ENCODE data around the gene PLA2G2F. TPM values are rescaled to one million over a fixed set of nuclear protein-coding genes. Genes with fewer than 3 reads are reported as not detected.

The PLA2G2F gene
- total and polyA plus RNA-seq, 2 of the 13 experiments (the other 11 are each of a cell fraction or from before 2014, with no cell fraction given), result not detected

GRCh38 chr1:20199840-20200239 lies 60.7 kb downstream of the PLA2G2F start:
- POLR2A ChIA-PET, result no interaction called here

More at GRCh38 chr1:20199840-20200239, 60.7 kb downstream of the PLA2G2F start:
- Histone ChIP-seq H3K27me3 (ENCODE audit: control insufficient read depth in 1 of 2, insufficient read depth in 2 of 2, low read length in 2 of 2) (peaks cover 3 to 22% of the 10 kb centered on the region in 2 experiments; a peak in 3 of 5 replicates), H3K27ac (ENCODE audit: extremely low read length, insufficient read depth, low read length) (no peak overlapping the region), H3K79me2 (ENCODE audit: insufficient read depth, low read length) (no peaks in the 10 kb centered on the region), H2AFZ (ENCODE audit: low read length) (no peak overlapping the region), H4K20me1 (ENCODE audit: insufficient read depth, low read length) (no peaks in the 10 kb centered on the region), H3K9ac (ENCODE audit: insufficient read depth, low read depth, low read length) (no peak overlapping the region), H3K4me2 (ENCODE audit: low read depth, low read length) (no peak overlapping the region), H3K36me3 (replicated peaks in 1 of 2; ENCODE audit: control insufficient read depth in 1 of 2, insufficient read depth in 2 of 2, low read length in 2 of 2) (no peaks in the 10 kb centered on the region), H3K4me3 (replicated peaks in 1 of 3; ENCODE audit: insufficient read depth in 1 of 3, low read depth in 2 of 3, low read length in 3 of 3) (no peak overlapping the region), H3K9me3 (ENCODE audit: low read length) (no peaks in the 10 kb centered on the region), H3K4me1 (ENCODE audit: insufficient read depth, low read length) (peaks cover 4% of the 10 kb centered on the region; the same call in 1 of the 2 replicates)
- in situ Hi-C loops (cut with HindIII; ENCODE audit: extremely low pct_ligation_motif_present, low pct_unique_long_range_greater_than_20kb), result loop anchor here (10.0 kb wide), 1 partner anchor 225 kb away; the partner anchor contains the start of gene PLA2G2A
- BruUV-seq (replicated peaks), result no TSS peak
- intact Hi-C loops (cut with micrococcal nuclease; ENCODE audit: unreplicated experiment), result no loop called here
- ATAC-seq (no peak), DNase-seq (ENCODE audit: low spot score) (no peak), FAIRE-seq (no peak)
- 5% methylated on average over 2 of the region's 2 CpGs for WGBS (ENCODE audit: low lambda C conversion rate)
- no peak for TF ChIP-seq MXD1 (CRISPR knock-in tag; IDR thresholded peaks at IDR 0.05)
- no peak for TF ChIP-seq ZNF3 (CRISPR knock-in tag; IDR thresholded peaks at IDR 0.05)
- no peak for TF ChIP-seq UBTF (CRISPR knock-in tag; IDR thresholded peaks at IDR 0.05)
- no peak for TF ChIP-seq ZNF446 (CRISPR knock-in tag; IDR thresholded peaks at IDR 0.05)
- TF ChIP-seq POLR2AphosphoS5 (IDR thresholded peaks at IDR 0.05; ENCODE audit: low read depth, low read length), result no peak
- TF ChIP-seq ZNF142 (CRISPR knock-in tag; IDR thresholded peaks at IDR 0.05), result no peak
- no peak for TF ChIP-seq HOXA9 (CRISPR knock-in tag; IDR thresholded peaks at IDR 0.05; ENCODE audit: borderline replicate concordance)
- TF ChIP-seq KAT2B (IDR thresholded peaks at IDR 0.05; ENCODE audit: borderline replicate concordance, low read depth, low read length), result no peak
- no peak for TF ChIP-seq REPIN1 (CRISPR knock-in tag; IDR thresholded peaks at IDR 0.05; ENCODE audit: borderline replicate concordance, low read depth)
- TF ChIP-seq KLF13 (CRISPR knock-in tag; IDR thresholded peaks at IDR 0.05), result no peak
- no peak for TF ChIP-seq ZFP41 (CRISPR knock-in tag; IDR thresholded peaks at IDR 0.05; ENCODE audit: borderline replicate concordance)
- no peak for TF ChIP-seq ZNF484 (CRISPR knock-in tag; IDR thresholded peaks at IDR 0.05; ENCODE audit: borderline replicate concordance, low read depth)
- TF ChIP-seq HNRNPLL (IDR thresholded peaks at IDR 0.05; ENCODE audit: low read depth, low read length, poor library complexity, severe bottlenecking), result no peak
- CTCF ChIA-PET (ENCODE audit: low intra/inter-chr PET ratio, low total read pairs), result no interaction called here
